GM12872 (cell line): ENCODE results near the gene AFP.

Source experiments
- TF ChIP-seq, protein P1 (sequence below): IDR thresholded peaks from 3 replicates; pipeline ENCODE4 v1.5.1; 2011; ENCODE audit warnings: low read depth, mild to moderate bottlenecking, low read length, moderate library complexity; ENCODE audit not compliant: insufficient read depth

AFP gene

DNA sequence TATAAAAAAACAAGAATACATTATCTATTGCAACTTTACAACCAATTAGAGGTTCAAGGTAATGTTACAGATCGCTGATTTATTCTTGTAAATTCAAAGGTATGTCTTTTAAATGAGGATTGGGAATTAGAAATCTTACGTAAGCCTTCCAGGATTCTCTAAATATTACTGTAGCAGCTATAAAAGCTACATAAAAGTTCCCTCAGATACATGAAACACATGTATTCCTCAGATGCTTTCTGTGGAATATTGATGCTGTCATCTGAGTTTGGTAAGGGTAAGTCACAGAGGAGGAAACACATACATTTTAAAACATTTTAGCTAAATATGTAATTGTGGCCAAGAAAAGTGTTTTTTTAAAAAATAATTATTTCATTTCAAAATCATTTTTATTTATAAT, 3.4 kb downstream of the AFP start:
- TF ChIP-seq, protein P1, sequence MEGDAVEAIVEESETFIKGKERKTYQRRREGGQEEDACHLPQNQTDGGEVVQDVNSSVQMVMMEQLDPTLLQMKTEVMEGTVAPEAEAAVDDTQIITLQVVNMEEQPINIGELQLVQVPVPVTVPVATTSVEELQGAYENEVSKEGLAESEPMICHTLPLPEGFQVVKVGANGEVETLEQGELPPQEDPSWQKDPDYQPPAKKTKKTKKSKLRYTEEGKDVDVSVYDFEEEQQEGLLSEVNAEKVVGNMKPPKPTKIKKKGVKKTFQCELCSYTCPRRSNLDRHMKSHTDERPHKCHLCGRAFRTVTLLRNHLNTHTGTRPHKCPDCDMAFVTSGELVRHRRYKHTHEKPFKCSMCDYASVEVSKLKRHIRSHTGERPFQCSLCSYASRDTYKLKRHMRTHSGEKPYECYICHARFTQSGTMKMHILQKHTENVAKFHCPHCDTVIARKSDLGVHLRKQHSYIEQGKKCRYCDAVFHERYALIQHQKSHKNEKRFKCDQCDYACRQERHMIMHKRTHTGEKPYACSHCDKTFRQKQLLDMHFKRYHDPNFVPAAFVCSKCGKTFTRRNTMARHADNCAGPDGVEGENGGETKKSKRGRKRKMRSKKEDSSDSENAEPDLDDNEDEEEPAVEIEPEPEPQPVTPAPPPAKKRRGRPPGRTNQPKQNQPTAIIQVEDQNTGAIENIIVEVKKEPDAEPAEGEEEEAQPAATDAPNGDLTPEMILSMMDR, result no peak

DNA sequence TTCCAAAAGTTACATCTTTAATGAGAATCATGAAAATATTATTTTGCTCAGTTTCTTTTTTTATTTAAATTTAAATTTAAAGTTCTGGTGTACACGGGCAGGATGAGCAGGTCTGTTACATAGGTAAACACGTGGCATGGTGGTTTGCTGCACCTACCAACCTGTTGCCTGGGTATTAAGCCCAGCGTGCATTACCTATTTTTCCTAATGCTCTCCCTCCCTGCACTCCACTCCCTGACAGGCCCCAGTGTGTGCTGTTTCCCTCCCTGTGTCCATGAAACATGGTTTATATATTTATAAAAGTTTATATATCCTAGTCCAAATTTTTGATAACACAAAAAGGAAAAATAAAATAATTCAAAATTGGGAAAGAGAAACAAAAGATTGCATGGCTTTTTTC, 4.0 kb downstream of the AFP start:
- TF ChIP-seq, protein P1, result no peak

DNA sequence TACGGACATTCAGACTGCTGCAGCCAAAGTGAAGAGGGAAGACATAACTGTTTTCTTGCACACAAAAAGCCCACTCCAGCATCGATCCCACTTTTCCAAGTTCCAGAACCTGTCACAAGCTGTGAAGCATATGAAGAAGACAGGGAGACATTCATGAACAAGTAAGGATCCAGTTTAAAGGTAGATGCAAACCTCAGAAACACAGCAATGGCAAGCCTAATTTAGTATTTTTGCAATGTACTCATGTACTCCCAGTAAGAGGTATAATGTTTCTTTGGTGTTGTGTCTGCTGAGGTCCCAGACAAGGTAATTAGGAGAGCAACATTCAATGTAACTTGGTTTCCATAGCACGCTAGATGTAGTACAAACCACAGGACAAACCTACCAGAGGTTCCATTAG, 4.6 kb downstream of the AFP start:
- TF ChIP-seq, protein P1, result no peak

DNA sequence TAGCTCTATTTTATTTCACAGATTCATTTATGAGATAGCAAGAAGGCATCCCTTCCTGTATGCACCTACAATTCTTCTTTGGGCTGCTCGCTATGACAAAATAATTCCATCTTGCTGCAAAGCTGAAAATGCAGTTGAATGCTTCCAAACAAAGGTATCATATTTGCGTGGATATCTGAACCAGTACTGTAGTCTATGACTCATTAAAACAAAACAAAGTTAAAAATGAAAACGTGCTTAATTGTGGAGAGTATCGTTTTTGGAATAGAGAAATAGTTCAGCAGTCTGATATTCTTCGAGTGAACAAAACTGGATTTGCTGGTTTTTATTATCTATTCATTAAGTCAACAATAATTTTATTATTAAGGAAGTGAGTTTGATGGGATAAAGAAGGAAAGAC, 6.3 kb downstream of the AFP start:
- TF ChIP-seq, protein P1, result no peak

DNA sequence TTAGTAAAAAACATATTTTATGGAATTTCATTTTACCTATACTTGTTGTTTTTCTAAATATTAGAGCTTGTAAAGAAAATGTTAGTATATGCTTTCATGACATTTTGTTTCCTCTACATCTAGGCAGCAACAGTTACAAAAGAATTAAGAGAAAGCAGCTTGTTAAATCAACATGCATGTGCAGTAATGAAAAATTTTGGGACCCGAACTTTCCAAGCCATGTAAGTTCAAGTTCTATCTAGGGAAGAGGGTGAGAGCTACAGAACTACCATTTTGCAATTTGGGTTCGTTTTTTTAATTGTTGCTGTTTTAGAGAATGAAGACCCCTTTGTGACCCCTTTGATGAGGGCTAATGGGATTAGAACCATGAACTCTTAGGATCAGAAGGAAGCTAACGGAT, 7.2 kb downstream of the AFP start:
- TF ChIP-seq, protein P1, result no peak

DNA sequence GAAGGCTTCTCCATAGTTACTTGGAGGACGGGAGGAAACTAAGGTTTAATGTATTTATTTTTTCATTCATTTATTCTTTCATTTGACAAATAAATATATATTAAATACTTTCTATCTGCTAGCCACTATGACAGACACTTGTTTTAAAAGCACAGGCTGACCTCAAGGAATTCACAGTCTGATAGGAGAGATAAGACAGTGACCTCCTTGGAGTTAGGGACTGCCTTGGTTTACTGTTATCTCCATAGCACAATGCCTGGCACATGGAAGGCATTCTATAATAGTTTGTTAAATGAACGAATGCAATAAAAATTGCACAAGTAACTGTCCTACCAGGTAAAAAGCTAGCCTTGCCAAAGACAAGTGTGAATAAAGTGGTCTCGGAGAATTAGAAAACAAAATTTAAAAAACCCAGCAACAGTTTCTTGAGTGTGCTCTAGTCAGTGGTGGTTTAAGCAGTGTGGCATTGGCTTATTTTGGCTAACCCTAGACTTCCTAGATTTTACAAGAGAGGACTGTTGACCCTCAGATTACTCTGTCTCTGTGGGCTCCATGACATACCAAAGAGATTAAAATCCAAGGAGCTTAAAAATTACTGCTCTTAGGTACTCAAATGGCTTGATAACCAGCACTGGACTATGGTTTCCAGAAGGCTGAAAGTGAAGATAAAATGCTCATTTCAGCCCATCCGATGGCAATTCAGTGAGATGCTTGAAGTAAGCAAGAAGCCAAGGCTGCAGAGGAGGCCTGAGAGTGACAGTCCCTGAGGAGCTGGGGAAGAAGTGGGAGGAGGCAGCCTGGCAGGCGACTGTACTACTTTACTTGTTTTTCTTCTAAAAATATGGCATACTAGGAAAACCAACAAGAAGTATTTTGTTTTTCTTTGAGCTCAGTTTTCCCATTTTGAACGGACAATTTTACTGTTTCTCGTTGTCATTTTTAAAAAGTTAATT, 9.6 kb downstream of the AFP start:
- TF ChIP-seq, protein P1, result no peak

DNA sequence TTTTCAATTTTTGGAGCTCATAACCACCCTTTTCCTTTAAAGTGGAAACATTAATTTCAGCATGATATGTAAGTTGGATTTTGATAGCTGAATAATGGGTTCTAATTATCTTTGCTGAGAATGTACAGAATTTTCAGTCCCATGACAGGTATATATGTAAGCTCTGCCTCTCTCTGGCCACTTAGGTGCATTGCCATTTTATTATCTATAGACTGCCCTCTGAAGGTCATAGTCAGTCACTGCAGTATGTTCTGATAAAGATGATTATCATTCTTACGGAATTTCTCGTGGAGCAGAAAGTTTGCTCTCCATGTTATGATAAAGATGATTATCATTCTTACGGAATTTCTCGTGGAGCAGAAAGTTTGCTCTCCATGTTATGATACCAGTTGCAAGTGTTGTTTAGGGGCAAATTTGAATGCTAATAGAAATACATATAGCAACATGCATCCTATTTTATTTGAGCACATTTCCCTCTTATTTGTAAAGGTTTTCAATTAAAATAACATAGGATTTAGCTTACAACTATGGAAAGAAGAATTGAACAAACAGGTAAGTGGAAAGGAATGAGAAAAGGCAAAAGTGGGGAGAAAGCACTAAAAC, 10.4 kb downstream of the AFP start:
- TF ChIP-seq, protein P1, result peak; percentile 73
